Measurements from ENCODE around the gene PTPRS.

PTPRS gene

GRCh38 chr19:5309438-5310204, 31.0 kb downstream of the PTPRS start:
- DNase-seq (ENCODE audit: low read depth in 3 of 3) = no peak

- DNase-seq (ENCODE audit: low read depth in 3 of 3) = no peak
Measured at GRCh38 chr19:5308451-5309437, 31.9 kb downstream of the PTPRS start.

- no peak for DNase-seq (ENCODE audit: low read depth in 3 of 3)
Measured at GRCh38 chr19:5307655-5308054, 33.0 kb downstream of the PTPRS start.

- no peak for DNase-seq (ENCODE audit: low read depth in 3 of 3)
Measured at GRCh38 chr19:5305163-5305562, 35.4 kb downstream of the PTPRS start.

GRCh38 chr19:5304486-5304885, 36.1 kb downstream of the PTPRS start:
- DNase-seq (ENCODE audit: low read depth in 3 of 3) = no peak

GRCh38 chr19:5303208-5303607, 37.4 kb downstream of the PTPRS start:
- no peak for DNase-seq (ENCODE audit: low read depth in 3 of 3)

- DNase-seq (ENCODE audit: low read depth in 3 of 3) = no peak
Measured at GRCh38 chr19:5302396-5302795, 38.2 kb downstream of the PTPRS start.

- DNase-seq (ENCODE audit: low read depth in 3 of 3) = no peak
Measured at GRCh38 chr19:5299137-5299536, 41.5 kb downstream of the PTPRS start.

- DNase-seq (ENCODE audit: low read depth in 3 of 3) = no peak
Measured at GRCh38 chr19:5298471-5298901, 42.1 kb downstream of the PTPRS start.

- no peak for DNase-seq (ENCODE audit: low read depth in 3 of 3)
Measured at GRCh38 chr19:5297272-5297669, 43.3 kb downstream of the PTPRS start.

- DNase-seq (ENCODE audit: low read depth in 3 of 3) = no peak
Measured at GRCh38 chr19:5296457-5297271, 43.9 kb downstream of the PTPRS start.

GRCh38 chr19:5296021-5296420, 44.6 kb downstream of the PTPRS start:
- DNase-seq (ENCODE audit: low read depth in 3 of 3) = no peak

- DNase-seq (ENCODE audit: low read depth in 3 of 3) = no peak
Measured at GRCh38 chr19:5294403-5295160, 46.0 kb downstream of the PTPRS start.

GRCh38 chr19:5293612-5294378, 46.8 kb downstream of the PTPRS start:
- DNase-seq (ENCODE audit: low read depth in 3 of 3) = no peak

- DNase-seq (ENCODE audit: low read depth in 3 of 3) = peak; percentile 9 to 38 (median 38)
Measured at GRCh38 chr19:5292822-5293611, 47.6 kb downstream of the PTPRS start.

- DNase-seq (ENCODE audit: low read depth in 3 of 3) = no peak
Measured at GRCh38 chr19:5292453-5292821, 48.2 kb downstream of the PTPRS start.

- DNase-seq (ENCODE audit: low read depth in 3 of 3) = no peak
Measured at GRCh38 chr19:5291588-5292193, 48.9 kb downstream of the PTPRS start.

Measured in stimulated activated CD4-positive, alpha-beta T cell treated with anti-CD3 and anti-CD28 coated beads, TNF-alpha, amount 100 ng/mL, for 4 hours (primary cell).